K562 (cell line): Measurements from ENCODE around the gene MCAT. TPM values are rescaled to one million over a fixed set of nuclear protein-coding genes. Genes with fewer than 3 reads are reported as not detected.

Source experiments
- ATAC-seq: fragments of 200-7000 bp; cut with Tn5 transposase; 3 replicates; pipeline ENCODE4 v1.9.1; 2020; ENCODE audit warnings: moderate library complexity
- BruUV-seq: library from RNA; stranded (reverse); fragments of 400-500 nt; replicated peaks from 2 replicates; lab custom pipeline; 2021; lab: Mats Ljungman, UMichigan
- CTCF ChIA-PET: fragments of 300-600 bp; formaldehyde crosslinking; extraction: SDS; loops from one replicate; lab custom pipeline; 2021; ENCODE audit warnings: low intra/inter-chr PET ratio; lab: Yijun Ruan, JAX
- POLR2A ChIA-PET: fragments of 300-600, 350-650 bp; sonication (Branson Sonifier 250); formaldehyde crosslinking; extraction: SDS; loops from one replicate; lab custom pipeline; 2021; ENCODE audit warnings: antibody characterized with exemption, inconsistent platforms; lab: Yijun Ruan, JAX
- DNase-seq, 4 experiments: peaks; one replicate each; pipeline versions ENCODE4 v3.0.0 to v3.0.0-alpha.2; 2011 to 2018; ENCODE audit warnings: low spot score in 3 of 4, mixed read lengths in 3 of 4; ENCODE audit errors: extremely low read depth in 1 of 4
- FAIRE-seq: peaks from 2 replicates; lab custom pipeline; 2011; peaks lifted over from hg19 to GRCh38; lab: Jason Lieb, UNC
- H2AFZ ChIP-seq: 2 replicates; pipeline ENCODE4 v1.6.0; 2011; ENCODE audit warnings: low read depth, low read length, control low read depth, inconsistent platforms
- H3K27ac ChIP-seq: fragments of 200-600 bp; 3 replicates; pipeline ENCODE4 v1.8.0; 2011; ENCODE audit warnings: low read depth, mild to moderate bottlenecking, control low read depth, inconsistent platforms, low read length, moderate library complexity, mixed read lengths; ENCODE audit errors: extremely low read depth
- H3K27me3 ChIP-seq, 2 experiments: fragments of 300-600 bp in 1 of 2; 2 replicates in 1 of 2; 3 replicates in 1 of 2; pipeline versions ENCODE4 v1.6.0 to v1.8.0; 2011; ENCODE audit warnings: inconsistent platforms in 2 of 2, low read length in 2 of 2, mild to moderate bottlenecking in 1 of 2, mixed read lengths in 1 of 2, moderate library complexity in 1 of 2; ENCODE audit not compliant: control insufficient read depth in 2 of 2, insufficient read depth in 2 of 2
- H3K36me3 ChIP-seq: fragments of 300-600 bp; 3 replicates; pipeline ENCODE4 v1.8.0; 2011; ENCODE audit warnings: mild to moderate bottlenecking, low read length, inconsistent platforms; ENCODE audit not compliant: control insufficient read depth, insufficient read depth
- H3K4me1 ChIP-seq, 2 experiments: fragments of 200-600 bp in 1 of 2; replicated peaks in 1 of 2; 2 replicates in 1 of 2; 3 replicates in 1 of 2; pipeline versions ENCODE4 v1.5.1 to v1.8.0; 2011; ENCODE audit warnings: inconsistent platforms in 2 of 2, low read length in 2 of 2, mild to moderate bottlenecking in 1 of 2, mixed read lengths in 1 of 2, moderate library complexity in 1 of 2; ENCODE audit not compliant: control insufficient read depth in 2 of 2, insufficient read depth in 2 of 2
- H3K4me2 ChIP-seq: 2 replicates; pipeline ENCODE4 v1.6.1; 2011; ENCODE audit warnings: low read length, control low read depth, inconsistent platforms, mixed read lengths; ENCODE audit not compliant: insufficient read depth
- H3K4me3 ChIP-seq: fragments of 200-600 bp; sonication (generic), shearing (Covaris generic); 2 replicates; pipeline ENCODE4 v1.5.1; 2016; ENCODE audit warnings: control low read depth, inconsistent platforms
- H3K79me2 ChIP-seq: fragments of 200-600 bp; 3 replicates; pipeline ENCODE4 v1.8.0; 2011; ENCODE audit warnings: low read length, inconsistent platforms; ENCODE audit not compliant: control insufficient read depth, insufficient read depth
- H3K9ac ChIP-seq, 2 experiments: 2 replicates each; pipeline versions ENCODE4 v1.6.0 to v1.6.1; 2011; ENCODE audit warnings: low read depth in 2 of 2, low read length in 2 of 2, control low read depth in 1 of 2, inconsistent platforms in 1 of 2, mild to moderate bottlenecking in 1 of 2, mixed read lengths in 1 of 2; ENCODE audit not compliant: insufficient read depth in 1 of 2
- H3K9me1 ChIP-seq: one replicate; pipeline ENCODE4 v1.6.0; 2011; ENCODE audit warnings: inconsistent platforms, mild to moderate bottlenecking, low read length, moderate library complexity; ENCODE audit not compliant: control insufficient read depth, insufficient read depth
- H3K9me3 ChIP-seq: replicated peaks from 2 replicates; pipeline ENCODE4 v1.5.1; 2011; ENCODE audit warnings: low read depth, low read length, inconsistent platforms; ENCODE audit not compliant: control insufficient read depth, insufficient read depth
- H4K20me1 ChIP-seq: replicated peaks from 2 replicates; pipeline ENCODE4 v1.6.1; 2011; ENCODE audit warnings: low read length, inconsistent platforms, mixed read lengths; ENCODE audit not compliant: control insufficient read depth, insufficient read depth
- IRF9 ChIP-seq: fragments of 450-650 bp; IDR thresholded peaks from 2 replicates; pipeline ENCODE4 v1.6.1; 2016; ENCODE audit warnings: missing biosample characterization, missing genetic modification characterization
- ZNF12 ChIP-seq: sonication (generic); formaldehyde crosslinking; IDR thresholded peaks from 2 replicates; pipeline ENCODE4 v1.4.0; 2020; ENCODE audit warnings: mild to moderate bottlenecking, missing genetic modification reagents
- WGBS: fragments of 100-300 bp; shearing (Covaris generic); methylation state at CpG from one replicate; pipeline ENCODE4 v1.1.6; 2016; ENCODE audit warnings: low coverage, mixed read lengths; ENCODE audit not compliant: insufficient coverage; ENCODE audit errors: missing lambda C conversion rate; 5-methylcytosine and 5-hydroxymethylcytosine counted together
- in situ Hi-C: fragments of 300-500 bp; cut with MboI; formaldehyde crosslinking; loops from 4 replicates; pipeline ENCODE4 v1.15.0; 2018; ENCODE audit warnings: inconsistent platforms, mixed read lengths
- intact Hi-C: fragments of 100-400 bp; cut with micrococcal nuclease; formaldehyde crosslinking; loops from 2 replicates; pipeline ENCODE4 v1.14.2; 2022
- polyA plus RNA-seq, 8 experiments: library from polyadenylated mRNA; depleted of rRNA in 4 of 8; stranded (reverse) in 5 of 8; unstranded in 3 of 8; fragments of >200 nt; fragmentation: Nextera tagmentation in 2 of 8; fragmentation: Illumina TruSeq in 1 of 8; extraction: Ambion mirVana in 2 of 8; extraction: Trizol in 1 of 8; gene quantifications; 2 replicates each; pipeline versions ENCODE4 v1.2.1 to v1.2.3, GENCODE V29; 2011 to 2014; ENCODE audit warnings: inconsistent platforms in 1 of 8, missing spikeins in 1 of 8
- total RNA-seq, 7 experiments: library from RNA; depleted of rRNA in 6 of 7; stranded (reverse); fragments of >200 nt in 6 of 7; fragmentation: Illumina TruSeq in 2 of 7; extraction: Trizol in 2 of 7; gene quantifications; 2 replicates each; pipeline versions ENCODE4 v1.2.1 to v1.2.3, GENCODE V29; 2011 to 2021; ENCODE audit warnings: low replicate concordance in 1 of 7
- TF ChIP-seq, protein P1 (sequence below), 3 experiments: fragments of 200-800 bp in 1 of 3; sonication (Bioruptor generic) in 1 of 3; sonication (generic) in 1 of 3; formaldehyde crosslinking in 1 of 3; IDR thresholded peaks; 2 replicates each; pipeline versions ENCODE4 v1.6.1 to v1.8.0; 2016 to 2022; ENCODE audit warnings: mild to moderate bottlenecking in 2 of 3, missing compliant biosample characterization in 2 of 3, missing genetic modification characterization in 2 of 3, missing genetic modification reagents in 1 of 3

Gene MCAT
- total and polyA plus RNA-seq, 9 of the 15 experiments (the other 6 are each of a cell fraction or from before 2014, with no cell fraction given): 3.3 to 27.8 (median 13.9) TPM

DNA sequence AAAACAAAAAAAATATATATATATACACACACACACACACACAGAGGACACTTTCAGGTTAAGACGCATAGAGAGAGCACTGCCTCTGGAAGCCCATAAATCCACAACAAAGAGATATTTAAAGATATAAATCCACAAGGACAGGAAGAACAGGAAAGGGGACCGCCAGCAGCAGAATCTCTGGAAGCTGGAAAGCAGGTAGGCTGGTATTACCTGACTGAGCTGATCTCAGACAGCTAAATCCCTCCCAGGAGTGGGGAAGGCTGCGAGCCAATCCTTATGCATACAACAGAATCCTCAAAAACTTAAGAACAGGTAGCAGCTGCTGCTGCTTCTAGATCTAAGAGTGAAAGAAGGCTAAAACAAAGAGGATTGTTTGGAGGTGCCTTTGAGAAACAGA lies 1.8 kb upstream of the MCAT start:
- no peak for ATAC-seq
- Histone ChIP-seq H4K20me1 (no peaks in the 10 kb centered on the region), H3K4me1 (peaks cover 0 to 17% of the 10 kb centered on the region in 2 experiments; a peak in 3 of 5 replicates), H3K27ac (no peak overlapping the region), H2AFZ (no peak overlapping the region), H3K79me2 (peaks cover 21% of the 10 kb centered on the region), H3K4me2 (no peak overlapping the region), H3K27me3 (no peaks in the 10 kb centered on the region), H3K9me1 (no peaks in the 10 kb centered on the region), H3K4me3 (no peak overlapping the region), H3K9ac (no peak overlapping the region), H3K36me3 (peaks cover 18% of the 10 kb centered on the region; the same call in 2 of the 3 replicates), H3K9me3 (no peaks in the 10 kb centered on the region)
- ChIA-PET POLR2A (no interaction called here), CTCF (no interaction called here)
- FAIRE-seq: no peak
- intact Hi-C loops (no loop called here), in situ Hi-C loops (no loop called here)
- DNase-seq: no peak
- 95% methylated on average over 3 of the region's 3 CpGs for WGBS
- BruUV-seq: no TSS peak
- TF ChIP-seq, protein P1, sequence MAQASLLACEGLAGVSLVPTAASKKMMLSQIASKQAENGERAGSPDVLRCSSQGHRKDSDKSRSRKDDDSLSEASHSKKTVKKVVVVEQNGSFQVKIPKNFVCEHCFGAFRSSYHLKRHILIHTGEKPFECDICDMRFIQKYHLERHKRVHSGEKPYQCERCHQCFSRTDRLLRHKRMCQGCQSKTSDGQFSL (CRISPR knock-in tag; IDR thresholded peaks at IDR 0.05): no peak
- TF ChIP-seq, protein P1 (tag; IDR thresholded peaks at IDR 0.05): no peak
- no peak for TF ChIP-seq IRF9
- no peak for TF ChIP-seq ZNF12 (CRISPR knock-in tag)
